ENCODE results near the gene QPCTL.

Gene QPCTL

DNA sequence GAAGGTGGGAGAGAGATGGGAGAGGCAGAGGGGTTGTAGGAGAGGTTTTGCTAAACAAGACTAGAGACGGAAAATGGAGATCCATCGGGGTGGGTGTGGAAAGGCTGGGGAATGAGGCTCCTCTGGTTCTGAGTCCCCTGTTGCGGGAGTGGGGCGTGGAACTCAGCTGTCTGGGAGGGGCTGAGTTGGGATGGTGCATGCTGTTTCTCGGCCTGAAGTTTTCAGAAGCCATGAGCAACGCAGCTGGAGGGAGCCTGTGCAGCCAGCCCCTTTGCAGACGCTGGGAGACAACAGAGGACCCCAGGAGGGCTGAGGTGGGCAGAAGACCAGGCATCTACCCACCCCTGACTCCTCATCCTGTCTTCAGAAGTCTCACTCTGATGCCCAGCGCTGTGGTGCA, 31.8 kb upstream of the QPCTL start:
- in situ Hi-C loops (cut with HindIII; ENCODE audit: low sequenced_read_pairs): no loop called here
- TF ChIP-seq, protein P1, sequence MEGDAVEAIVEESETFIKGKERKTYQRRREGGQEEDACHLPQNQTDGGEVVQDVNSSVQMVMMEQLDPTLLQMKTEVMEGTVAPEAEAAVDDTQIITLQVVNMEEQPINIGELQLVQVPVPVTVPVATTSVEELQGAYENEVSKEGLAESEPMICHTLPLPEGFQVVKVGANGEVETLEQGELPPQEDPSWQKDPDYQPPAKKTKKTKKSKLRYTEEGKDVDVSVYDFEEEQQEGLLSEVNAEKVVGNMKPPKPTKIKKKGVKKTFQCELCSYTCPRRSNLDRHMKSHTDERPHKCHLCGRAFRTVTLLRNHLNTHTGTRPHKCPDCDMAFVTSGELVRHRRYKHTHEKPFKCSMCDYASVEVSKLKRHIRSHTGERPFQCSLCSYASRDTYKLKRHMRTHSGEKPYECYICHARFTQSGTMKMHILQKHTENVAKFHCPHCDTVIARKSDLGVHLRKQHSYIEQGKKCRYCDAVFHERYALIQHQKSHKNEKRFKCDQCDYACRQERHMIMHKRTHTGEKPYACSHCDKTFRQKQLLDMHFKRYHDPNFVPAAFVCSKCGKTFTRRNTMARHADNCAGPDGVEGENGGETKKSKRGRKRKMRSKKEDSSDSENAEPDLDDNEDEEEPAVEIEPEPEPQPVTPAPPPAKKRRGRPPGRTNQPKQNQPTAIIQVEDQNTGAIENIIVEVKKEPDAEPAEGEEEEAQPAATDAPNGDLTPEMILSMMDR (IDR thresholded peaks at IDR 0.05; ENCODE audit: low read depth, low read length, missing control alignments): no peak
- DNase-seq (ENCODE audit: low read depth): no peak
- H3K4me3 ChIP-seq (ENCODE audit: low read depth, low read length): no peak overlapping the region

DNA sequence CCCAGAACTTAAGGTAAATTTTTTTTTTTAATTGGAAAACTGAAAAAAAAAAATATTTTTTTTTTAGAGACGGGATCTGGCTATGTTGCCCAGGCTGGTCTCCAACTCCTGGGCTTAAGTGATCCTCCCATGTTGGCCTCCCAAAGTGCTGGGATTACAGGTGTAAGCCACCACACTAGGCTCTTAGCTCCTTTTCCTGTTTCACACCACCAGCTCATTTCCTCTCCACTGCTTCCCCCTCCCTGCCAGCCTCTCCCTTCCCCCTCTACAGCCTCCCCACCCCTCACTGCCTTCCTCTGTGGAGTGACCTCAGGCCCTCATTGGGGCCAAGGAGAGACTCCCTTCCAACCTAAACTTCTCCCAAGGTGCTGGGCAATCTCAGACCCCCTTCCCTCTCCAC, 28.7 kb upstream of the QPCTL start:
- no peak for DNase-seq (ENCODE audit: low read depth)
- no peak overlapping the region for H3K4me3 ChIP-seq (ENCODE audit: low read depth, low read length)
- in situ Hi-C loops (cut with HindIII; ENCODE audit: low sequenced_read_pairs): no loop called here
- TF ChIP-seq, protein P1 (IDR thresholded peaks at IDR 0.05; ENCODE audit: low read depth, low read length, missing control alignments): no peak

DNA sequence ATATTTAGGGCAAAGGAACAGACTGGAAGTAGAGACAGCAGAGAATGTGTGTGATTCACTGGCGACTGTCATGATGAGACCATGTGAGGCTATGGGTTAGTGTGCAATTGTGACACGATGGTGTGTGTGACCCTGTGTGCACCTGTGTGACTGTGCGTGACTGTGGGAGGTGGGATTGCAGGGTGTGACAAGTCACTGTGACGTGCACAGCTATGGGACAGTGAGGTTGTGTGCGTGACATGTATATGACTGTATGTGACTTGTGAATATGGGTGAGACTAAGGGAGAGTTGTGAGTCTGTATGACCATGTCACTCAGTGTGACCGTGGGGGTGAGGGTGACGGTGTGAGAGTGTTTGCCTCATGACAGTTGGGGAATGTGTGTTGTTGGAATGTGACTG, 27.9 kb upstream of the QPCTL start:
- in situ Hi-C loops (cut with HindIII; ENCODE audit: low sequenced_read_pairs): no loop called here
- no peak for DNase-seq (ENCODE audit: low read depth)
- TF ChIP-seq, protein P1 (IDR thresholded peaks at IDR 0.05; ENCODE audit: low read depth, low read length, missing control alignments): no peak

DNA sequence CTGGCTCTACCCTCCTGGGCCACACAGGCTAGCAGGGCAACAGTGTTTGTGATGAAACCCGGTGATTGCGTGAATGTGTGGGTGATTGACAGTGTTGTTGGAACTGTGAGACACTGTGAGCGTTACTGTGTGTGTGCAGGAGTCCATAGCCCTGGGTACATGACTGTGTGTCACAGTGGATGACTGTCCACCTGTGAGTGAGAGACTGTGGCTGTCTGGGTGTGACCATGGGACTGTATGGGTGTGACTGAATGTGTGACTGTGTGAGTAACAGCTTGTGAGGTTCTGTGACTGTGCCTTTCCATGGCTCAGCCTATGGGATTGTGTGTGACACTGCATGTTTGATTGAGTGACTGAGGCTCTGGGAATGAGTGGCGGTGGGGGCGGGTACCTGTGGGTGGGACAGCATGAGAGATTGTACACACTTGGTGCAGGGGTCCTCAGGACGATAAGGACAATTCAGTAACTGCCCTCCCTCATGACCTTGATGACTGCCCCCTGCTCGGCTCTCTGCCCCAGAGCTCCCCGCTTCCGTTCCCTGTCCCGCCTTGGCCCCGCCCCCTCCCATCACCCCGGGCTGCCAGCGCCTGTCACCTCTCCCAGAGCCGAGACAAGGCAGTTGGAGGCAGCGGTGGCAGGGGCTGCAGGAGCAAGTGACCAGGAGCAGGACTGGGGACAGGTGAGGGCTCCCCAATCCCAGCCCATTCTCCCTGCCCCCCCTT, 24.7 kb upstream of the QPCTL start, which contains the start of gene GIPR:
GIPR (plus strand) TSS at position 602 of the 722 bp plus-strand sequence. CDS start 1,300 bp downstream, outside the sequence.
- in situ Hi-C loops (cut with HindIII; ENCODE audit: low sequenced_read_pairs): no loop called here
- DNase-seq (ENCODE audit: low read depth): no peak
- TF ChIP-seq, protein P1 (IDR thresholded peaks at IDR 0.05; ENCODE audit: low read depth, low read length, missing control alignments): no peak
- H3K4me3 ChIP-seq (ENCODE audit: low read depth, low read length): peak within 1 kb of the TSS; percentile 21

More for the DNA sequence above, 27.9 kb upstream of the QPCTL start:
- no peak overlapping the region for H3K4me3 ChIP-seq (ENCODE audit: low read depth, low read length)

DNA sequence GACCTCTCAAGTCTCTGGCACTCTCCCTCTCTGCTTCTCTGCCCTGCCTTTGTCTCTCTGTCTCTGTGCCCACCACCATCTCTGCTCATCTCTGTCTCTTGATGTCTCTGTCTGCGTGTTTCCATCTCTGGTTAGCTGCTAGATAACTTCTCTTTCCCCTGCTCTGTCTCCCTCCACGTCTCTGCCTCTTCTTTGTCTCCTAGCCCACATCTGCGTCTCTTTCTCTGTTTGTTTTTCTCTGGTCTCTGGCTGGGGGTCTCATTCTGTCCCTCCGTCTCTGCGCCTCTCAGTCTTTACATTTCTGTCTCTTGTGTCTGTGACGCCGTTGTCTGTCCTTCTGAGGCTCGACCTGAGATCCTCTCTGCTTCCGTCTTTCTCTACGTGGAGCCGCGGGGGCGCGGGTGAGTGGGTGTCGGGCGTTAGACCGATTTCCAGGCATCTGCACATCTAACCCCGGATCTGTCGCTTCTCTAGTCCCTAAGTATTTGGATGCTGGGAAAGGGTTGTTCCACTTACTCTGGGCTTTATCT, 24.1 kb upstream of the QPCTL start:
- in situ Hi-C loops (cut with HindIII; ENCODE audit: low sequenced_read_pairs): no loop called here
- TF ChIP-seq, protein P1 (IDR thresholded peaks at IDR 0.05; ENCODE audit: low read depth, low read length, missing control alignments): no peak
- DNase-seq (ENCODE audit: low read depth): no peak
- peak overlapping the region; percentile 21 for H3K4me3 ChIP-seq (ENCODE audit: low read depth, low read length)

DNA sequence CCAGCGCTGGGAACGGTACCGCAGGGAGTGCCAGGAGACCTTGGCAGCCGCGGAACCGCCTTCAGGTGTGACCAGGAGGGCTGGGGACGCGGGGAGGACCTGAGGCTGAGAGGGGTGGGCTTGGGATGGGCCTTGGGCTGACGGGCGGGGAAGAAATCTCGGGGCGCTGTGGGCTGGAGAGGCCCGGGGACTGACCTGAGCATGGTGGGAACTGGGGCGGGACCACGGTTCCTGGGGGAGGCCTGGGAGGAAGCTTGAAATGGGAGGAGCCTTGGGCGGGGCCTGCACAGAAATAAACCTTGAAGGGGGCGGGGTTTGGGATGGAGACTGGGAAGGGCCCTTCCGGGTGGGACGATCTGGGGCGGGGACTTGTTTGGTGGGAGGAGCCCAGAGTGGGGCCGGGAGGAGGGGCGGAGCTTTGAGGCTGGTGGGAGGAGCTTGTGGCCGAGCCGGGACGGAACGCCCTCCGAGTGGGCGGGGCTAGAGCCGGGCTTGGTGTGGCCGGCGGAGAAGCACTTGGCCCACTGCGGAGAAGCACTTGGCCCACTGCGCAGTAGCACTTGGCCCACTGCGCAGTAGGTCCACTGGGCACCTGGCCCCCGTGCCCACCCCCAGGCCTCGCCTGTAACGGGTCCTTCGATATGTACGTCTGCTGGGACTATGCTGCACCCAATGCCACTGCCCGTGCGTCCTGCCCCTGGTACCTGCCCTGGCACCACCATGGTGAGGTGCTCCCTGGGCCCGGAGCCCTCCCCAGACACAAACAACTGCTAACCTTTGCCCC, 21.6 kb upstream of the QPCTL start:
- TF ChIP-seq, protein P1 (IDR thresholded peaks at IDR 0.05; ENCODE audit: low read depth, low read length, missing control alignments): no peak
- H3K4me3 ChIP-seq (ENCODE audit: low read depth, low read length): no peak overlapping the region
- DNase-seq (ENCODE audit: low read depth): no peak
- in situ Hi-C loops (cut with HindIII; ENCODE audit: low sequenced_read_pairs): no loop called here

Data from astrocyte of the cerebellum (primary cell).